Measurements from ENCODE around the gene DBH. TPM values are rescaled to one million over a fixed set of nuclear protein-coding genes. Genes with fewer than 3 reads are reported as not detected.

Gene DBH
- total RNA-seq, 1 donor from 2014 or later, result not detected

GRCh38 chr9:133693703-133694529 is 57.8 kb downstream of the DBH start:
- no peaks in the 10 kb centered on the region for H3K27me3 ChIP-seq (ENCODE audit: insufficient read depth, low read length)
- H3K4me1 ChIP-seq (ENCODE audit: insufficient read depth, low read length), result peaks cover 15% of the 10 kb centered on the region
- no peaks in the 10 kb centered on the region for H3K9me3 ChIP-seq (ENCODE audit: insufficient read depth, low read depth, low read length)
- no peak for TF ChIP-seq EZH2 (IDR thresholded peaks at IDR 0.05; ENCODE audit: insufficient read depth, low read length)
- TF ChIP-seq, protein P1, sequence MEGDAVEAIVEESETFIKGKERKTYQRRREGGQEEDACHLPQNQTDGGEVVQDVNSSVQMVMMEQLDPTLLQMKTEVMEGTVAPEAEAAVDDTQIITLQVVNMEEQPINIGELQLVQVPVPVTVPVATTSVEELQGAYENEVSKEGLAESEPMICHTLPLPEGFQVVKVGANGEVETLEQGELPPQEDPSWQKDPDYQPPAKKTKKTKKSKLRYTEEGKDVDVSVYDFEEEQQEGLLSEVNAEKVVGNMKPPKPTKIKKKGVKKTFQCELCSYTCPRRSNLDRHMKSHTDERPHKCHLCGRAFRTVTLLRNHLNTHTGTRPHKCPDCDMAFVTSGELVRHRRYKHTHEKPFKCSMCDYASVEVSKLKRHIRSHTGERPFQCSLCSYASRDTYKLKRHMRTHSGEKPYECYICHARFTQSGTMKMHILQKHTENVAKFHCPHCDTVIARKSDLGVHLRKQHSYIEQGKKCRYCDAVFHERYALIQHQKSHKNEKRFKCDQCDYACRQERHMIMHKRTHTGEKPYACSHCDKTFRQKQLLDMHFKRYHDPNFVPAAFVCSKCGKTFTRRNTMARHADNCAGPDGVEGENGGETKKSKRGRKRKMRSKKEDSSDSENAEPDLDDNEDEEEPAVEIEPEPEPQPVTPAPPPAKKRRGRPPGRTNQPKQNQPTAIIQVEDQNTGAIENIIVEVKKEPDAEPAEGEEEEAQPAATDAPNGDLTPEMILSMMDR (IDR thresholded peaks at IDR 0.05; ENCODE audit: insufficient read depth, low read depth, low read length), result no peak
- no peaks in the 10 kb centered on the region for H3K9me3 Mint-ChIP-seq (ENCODE audit: unreplicated experiment)
- H2AFZ ChIP-seq (ENCODE audit: low read depth, low read length), result no peak overlapping the region
- DNase-seq (ENCODE audit: low read depth) (no peak), FAIRE-seq (no peak)
- no peak overlapping the region for H3K4me3 Mint-ChIP-seq (ENCODE audit: unreplicated experiment)
- H3K27me3 Mint-ChIP-seq (ENCODE audit: low read depth, unreplicated experiment), result peaks cover 27% of the 10 kb centered on the region
- no peak overlapping the region for H3K9ac ChIP-seq (ENCODE audit: low read length)
- H3K27ac ChIP-seq (ENCODE audit: low read depth, low read length), result no peak overlapping the region
- H3K4me3 ChIP-seq (ENCODE audit: insufficient read depth, low read depth, low read length), result no peak overlapping the region
- peaks cover 13% of the 10 kb centered on the region for H3K4me1 Mint-ChIP-seq (ENCODE audit: low read depth, unreplicated experiment)
- H3K79me2 ChIP-seq (ENCODE audit: insufficient read depth, low read length), result no peaks in the 10 kb centered on the region
- no peaks in the 10 kb centered on the region for H3K36me3 ChIP-seq (ENCODE audit: insufficient read depth, low read length)
- H4K20me1 ChIP-seq (ENCODE audit: insufficient read depth, low read length), result no peaks in the 10 kb centered on the region
- H3K4me2 ChIP-seq (ENCODE audit: low read length), result no peak overlapping the region
- no peak overlapping the region for H3K27ac Mint-ChIP-seq (ENCODE audit: unreplicated experiment)
- peaks cover 4% of the 10 kb centered on the region for H3K36me3 Mint-ChIP-seq (ENCODE audit: low read depth, unreplicated experiment)

GRCh38 chr9:133694686-133695085 is 58.5 kb downstream of the DBH start:
- Mint-ChIP-seq H3K9me3 (ENCODE audit: unreplicated experiment) (no peaks in the 10 kb centered on the region), H3K27me3 (ENCODE audit: low read depth, unreplicated experiment) (peaks cover 27% of the 10 kb centered on the region), H3K36me3 (ENCODE audit: low read depth, unreplicated experiment) (peaks cover 4% of the 10 kb centered on the region), H3K4me1 (ENCODE audit: low read depth, unreplicated experiment) (peaks cover 13% of the 10 kb centered on the region), H3K27ac (ENCODE audit: unreplicated experiment) (no peak overlapping the region), H3K4me3 (ENCODE audit: unreplicated experiment) (no peak overlapping the region)
- no peak overlapping the region for H2AFZ ChIP-seq (ENCODE audit: low read depth, low read length)
- FAIRE-seq (no peak), DNase-seq (ENCODE audit: low read depth) (no peak)
- H3K36me3 ChIP-seq (ENCODE audit: insufficient read depth, low read length), result no peaks in the 10 kb centered on the region
- no peak overlapping the region for H3K4me2 ChIP-seq (ENCODE audit: low read length)
- peaks cover 15% of the 10 kb centered on the region for H3K4me1 ChIP-seq (ENCODE audit: insufficient read depth, low read length)
- H3K27ac ChIP-seq (ENCODE audit: low read depth, low read length), result no peak overlapping the region
- no peaks in the 10 kb centered on the region for H3K9me3 ChIP-seq (ENCODE audit: insufficient read depth, low read depth, low read length)
- H3K9ac ChIP-seq (ENCODE audit: low read length), result no peak overlapping the region
- TF ChIP-seq EZH2 (IDR thresholded peaks at IDR 0.05; ENCODE audit: insufficient read depth, low read length), result no peak
- TF ChIP-seq, protein P1 (IDR thresholded peaks at IDR 0.05; ENCODE audit: insufficient read depth, low read depth, low read length), result no peak
- H3K4me3 ChIP-seq (ENCODE audit: insufficient read depth, low read depth, low read length), result no peak overlapping the region
- no peaks in the 10 kb centered on the region for H4K20me1 ChIP-seq (ENCODE audit: insufficient read depth, low read length)
- H3K79me2 ChIP-seq (ENCODE audit: insufficient read depth, low read length), result no peaks in the 10 kb centered on the region
- H3K27me3 ChIP-seq (ENCODE audit: insufficient read depth, low read length), result no peaks in the 10 kb centered on the region

DNA sequence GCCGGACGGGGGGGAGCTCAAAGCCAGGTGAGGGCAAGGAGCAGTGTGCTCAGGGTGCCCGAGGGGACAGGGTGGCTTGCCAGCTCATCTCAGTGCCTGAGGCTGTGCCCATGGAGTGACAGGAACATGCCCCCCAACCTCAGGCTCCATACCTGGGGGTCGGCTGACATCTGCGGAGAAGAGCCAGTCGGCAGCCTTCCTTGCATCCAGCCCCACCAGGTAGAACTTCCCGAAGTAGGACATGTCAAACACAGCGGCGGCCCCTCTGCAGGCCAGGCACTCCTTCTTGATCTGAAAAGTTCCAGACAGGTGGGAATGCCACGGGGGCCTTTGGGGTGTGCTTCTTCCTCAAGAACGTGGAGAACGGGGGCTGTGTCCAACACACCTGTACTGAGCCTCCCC is 59.9 kb downstream of the DBH start:
- peaks cover 15% of the 10 kb centered on the region for H3K4me1 Mint-ChIP-seq (ENCODE audit: low read depth, unreplicated experiment)
- Histone ChIP-seq H2AFZ (ENCODE audit: low read depth, low read length) (no peak overlapping the region), H3K9me3 (ENCODE audit: insufficient read depth, low read depth, low read length) (no peaks in the 10 kb centered on the region), H4K20me1 (ENCODE audit: insufficient read depth, low read length) (no peaks in the 10 kb centered on the region), H3K27ac (ENCODE audit: low read depth, low read length) (no peak overlapping the region), H3K4me2 (ENCODE audit: low read length) (no peak overlapping the region), H3K4me1 (ENCODE audit: insufficient read depth, low read length) (peaks cover 14% of the 10 kb centered on the region), H3K36me3 (ENCODE audit: insufficient read depth, low read length) (no peaks in the 10 kb centered on the region), H3K4me3 (ENCODE audit: insufficient read depth, low read depth, low read length) (no peak overlapping the region), H3K9ac (ENCODE audit: low read length) (no peak overlapping the region), H3K27me3 (ENCODE audit: insufficient read depth, low read length) (no peaks in the 10 kb centered on the region), H3K79me2 (ENCODE audit: insufficient read depth, low read length) (no peaks in the 10 kb centered on the region)
- peaks cover 4% of the 10 kb centered on the region for H3K36me3 Mint-ChIP-seq (ENCODE audit: low read depth, unreplicated experiment)
- no peak for FAIRE-seq
- H3K4me3 Mint-ChIP-seq (ENCODE audit: unreplicated experiment), result no peak overlapping the region
- H3K9me3 Mint-ChIP-seq (ENCODE audit: unreplicated experiment), result no peaks in the 10 kb centered on the region
- H3K27me3 Mint-ChIP-seq (ENCODE audit: low read depth, unreplicated experiment), result peaks cover 27% of the 10 kb centered on the region
- DNase-seq (ENCODE audit: low read depth), result no peak
- H3K27ac Mint-ChIP-seq (ENCODE audit: unreplicated experiment), result no peak overlapping the region
- no peak for TF ChIP-seq EZH2 (IDR thresholded peaks at IDR 0.05; ENCODE audit: insufficient read depth, low read length)
- TF ChIP-seq, protein P1 (IDR thresholded peaks at IDR 0.05; ENCODE audit: insufficient read depth, low read depth, low read length), result no peak

Data from astrocyte (in vitro differentiated cells and primary cell).